Measurements from ENCODE around the gene MMRN2. TPM values are rescaled to one million over a fixed set of nuclear protein-coding genes. Genes with fewer than 3 reads are reported as not detected.
A peak's percentile ranks its signal among the peaks of the same experiment; 100 is the strongest.

Gene MMRN2
- polyA plus RNA-seq, 1 of the 3 experiments (the other 2 are of a cell fraction): 0.05 TPM

DNA sequence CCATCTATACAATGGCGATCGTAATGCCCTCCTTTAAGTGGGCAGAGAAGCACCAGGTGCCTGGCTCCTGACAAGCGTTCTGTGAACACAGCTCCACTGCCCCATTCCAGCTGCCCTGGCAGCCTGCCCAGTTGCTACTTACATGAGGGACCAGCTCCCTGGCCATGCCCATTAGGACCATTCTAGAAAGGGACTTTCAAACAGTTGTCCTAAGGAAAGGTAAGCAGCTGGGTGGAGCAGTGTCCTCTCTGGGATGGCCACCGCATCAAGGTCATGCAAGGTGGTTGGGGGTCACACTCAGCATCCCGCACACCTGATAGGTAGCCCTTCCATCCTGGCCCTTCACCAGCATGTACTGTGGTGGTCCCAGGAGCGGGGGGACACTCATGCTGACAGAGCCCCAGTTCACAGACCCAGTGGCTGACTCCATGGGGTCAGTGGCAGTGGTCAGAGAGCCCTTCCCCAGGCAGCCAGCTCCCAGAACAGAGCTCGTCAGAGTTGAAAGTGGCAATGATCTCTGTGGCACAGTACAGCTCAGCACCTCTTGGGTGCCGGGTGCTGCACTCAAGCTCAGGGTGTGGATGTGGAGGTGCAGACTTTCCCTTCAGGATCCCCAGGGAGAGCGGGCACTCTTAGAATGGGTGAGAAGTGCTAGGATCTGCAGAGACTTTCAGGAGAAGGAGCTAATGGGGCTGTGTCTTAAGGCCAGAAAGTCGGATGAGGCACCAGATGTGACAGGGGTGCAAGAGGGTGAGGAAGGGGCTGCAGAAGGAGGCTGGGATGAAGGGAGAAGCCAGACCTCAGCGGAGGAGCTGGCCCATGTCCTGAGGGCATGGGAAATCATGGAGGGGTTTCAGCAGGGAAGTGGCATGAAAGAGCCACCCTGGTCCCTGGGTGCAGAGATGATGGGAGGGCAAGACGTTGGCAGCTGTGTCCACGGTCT, 10.9 kb downstream of the MMRN2 start:
- POLR2A ChIA-PET: interaction anchor here (0.7 kb wide), 1 partner anchor 234 kb away, joined by 3 read pairs; no protein-coding TSS in a partner anchor

More for the DNA sequence above, 10.9 kb downstream of the MMRN2 start:
- H2AFZ ChIP-seq (ENCODE audit: low read depth): no peak overlapping the region
- no peaks in the 10 kb centered on the region for H3K9me3 ChIP-seq
- H4K20me1 ChIP-seq (ENCODE audit: insufficient read depth): no peaks in the 10 kb centered on the region
- 52% methylated on average over 9 of the region's 13 CpGs for WGBS (ENCODE audit: low lambda C conversion rate)
- peak; percentile 75 for DNase-seq
- no peak overlapping the region for H3K4me3 ChIP-seq (ENCODE audit: low read depth in 2 of 2, low read length in 1 of 2)
- no peaks in the 10 kb centered on the region for H3F3A ChIP-seq (replicated peaks; ENCODE audit: insufficient read depth)
- H3K27ac ChIP-seq (ENCODE audit: low read depth in 2 of 2, low read length in 1 of 2): no peak overlapping the region; a peak in 1 of 4 replicates
- no peak overlapping the region for H3K9ac ChIP-seq
- no peaks in the 10 kb centered on the region for H3K9me2 ChIP-seq
- no peaks in the 10 kb centered on the region for H3K27me3 ChIP-seq (ENCODE audit: insufficient read depth)
- TF ChIP-seq GABPA (IDR thresholded peaks at IDR 0.05; ENCODE audit: low read depth) (no peak), TCF12 (IDR thresholded peaks at IDR 0.05) (no peak), POLR2AphosphoS5 (IDR thresholded peaks at IDR 0.05; ENCODE audit: low read depth, low read length) (no peak), RFX5 (IDR thresholded peaks at IDR 0.05; ENCODE audit: low read length) (no peak), FOSL2 (IDR thresholded peaks at IDR 0.05; ENCODE audit: borderline replicate concordance, low read depth) (no peak), RXRA (IDR thresholded peaks at IDR 0.05; ENCODE audit: borderline replicate concordance, low read depth) (no peak), CHD2 (IDR thresholded peaks at IDR 0.05; ENCODE audit: low read length, partially characterized antibody) (no peak), EP300 (IDR thresholded peaks at IDR 0.05; ENCODE audit: borderline replicate concordance in 1 of 2, low read depth in 1 of 2, low read length in 1 of 2) (no peak), RCOR1 (IDR thresholded peaks at IDR 0.05; ENCODE audit: low read length) (no peak), ZBTB33 (IDR thresholded peaks at IDR 0.05; ENCODE audit: borderline replicate concordance, low read depth) (no peak), YY1 (IDR thresholded peaks at IDR 0.05; ENCODE audit: low read depth) (no peak), EZH2phosphoT487 (IDR thresholded peaks at IDR 0.05; ENCODE audit: borderline replicate concordance, low read depth) (no peak), TEAD4 (IDR thresholded peaks at IDR 0.05; ENCODE audit: borderline replicate concordance, insufficient read depth) (no peak), SMC3 (IDR thresholded peaks at IDR 0.05; ENCODE audit: low read depth, low read length) (no peak), FOXJ3 (CRISPR knock-in tag; IDR thresholded peaks at IDR 0.05) (no peak)
- TF ChIP-seq, protein P1, sequence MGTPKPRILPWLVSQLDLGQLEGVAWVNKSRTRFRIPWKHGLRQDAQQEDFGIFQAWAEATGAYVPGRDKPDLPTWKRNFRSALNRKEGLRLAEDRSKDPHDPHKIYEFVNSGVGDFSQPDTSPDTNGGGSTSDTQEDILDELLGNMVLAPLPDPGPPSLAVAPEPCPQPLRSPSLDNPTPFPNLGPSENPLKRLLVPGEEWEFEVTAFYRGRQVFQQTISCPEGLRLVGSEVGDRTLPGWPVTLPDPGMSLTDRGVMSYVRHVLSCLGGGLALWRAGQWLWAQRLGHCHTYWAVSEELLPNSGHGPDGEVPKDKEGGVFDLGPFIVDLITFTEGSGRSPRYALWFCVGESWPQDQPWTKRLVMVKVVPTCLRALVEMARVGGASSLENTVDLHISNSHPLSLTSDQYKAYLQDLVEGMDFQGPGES (IDR thresholded peaks at IDR 0.05; ENCODE audit: low read depth, low read length): no peak
- TF ChIP-seq, protein P2, sequence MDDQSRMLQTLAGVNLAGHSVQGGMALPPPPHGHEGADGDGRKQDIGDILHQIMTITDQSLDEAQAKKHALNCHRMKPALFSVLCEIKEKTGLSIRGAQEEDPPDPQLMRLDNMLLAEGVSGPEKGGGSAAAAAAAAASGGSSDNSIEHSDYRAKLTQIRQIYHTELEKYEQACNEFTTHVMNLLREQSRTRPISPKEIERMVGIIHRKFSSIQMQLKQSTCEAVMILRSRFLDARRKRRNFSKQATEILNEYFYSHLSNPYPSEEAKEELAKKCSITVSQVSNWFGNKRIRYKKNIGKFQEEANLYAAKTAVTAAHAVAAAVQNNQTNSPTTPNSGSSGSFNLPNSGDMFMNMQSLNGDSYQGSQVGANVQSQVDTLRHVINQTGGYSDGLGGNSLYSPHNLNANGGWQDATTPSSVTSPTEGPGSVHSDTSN (IDR thresholded peaks at IDR 0.05): no peak
- TF ChIP-seq, protein P3, sequence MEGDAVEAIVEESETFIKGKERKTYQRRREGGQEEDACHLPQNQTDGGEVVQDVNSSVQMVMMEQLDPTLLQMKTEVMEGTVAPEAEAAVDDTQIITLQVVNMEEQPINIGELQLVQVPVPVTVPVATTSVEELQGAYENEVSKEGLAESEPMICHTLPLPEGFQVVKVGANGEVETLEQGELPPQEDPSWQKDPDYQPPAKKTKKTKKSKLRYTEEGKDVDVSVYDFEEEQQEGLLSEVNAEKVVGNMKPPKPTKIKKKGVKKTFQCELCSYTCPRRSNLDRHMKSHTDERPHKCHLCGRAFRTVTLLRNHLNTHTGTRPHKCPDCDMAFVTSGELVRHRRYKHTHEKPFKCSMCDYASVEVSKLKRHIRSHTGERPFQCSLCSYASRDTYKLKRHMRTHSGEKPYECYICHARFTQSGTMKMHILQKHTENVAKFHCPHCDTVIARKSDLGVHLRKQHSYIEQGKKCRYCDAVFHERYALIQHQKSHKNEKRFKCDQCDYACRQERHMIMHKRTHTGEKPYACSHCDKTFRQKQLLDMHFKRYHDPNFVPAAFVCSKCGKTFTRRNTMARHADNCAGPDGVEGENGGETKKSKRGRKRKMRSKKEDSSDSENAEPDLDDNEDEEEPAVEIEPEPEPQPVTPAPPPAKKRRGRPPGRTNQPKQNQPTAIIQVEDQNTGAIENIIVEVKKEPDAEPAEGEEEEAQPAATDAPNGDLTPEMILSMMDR (IDR thresholded peaks at IDR 0.05): no peak
- no peaks in the 10 kb centered on the region for H3K79me2 ChIP-seq (ENCODE audit: insufficient read depth)
- H3K4me2 ChIP-seq: no peak overlapping the region
- CTCF ChIA-PET: interaction anchor here (0.7 to 1.9 kb wide), 7 partner anchors 8 to 260 kb away, joined by 3 to 9 read pairs (median 5); no protein-coding TSS in a partner anchor
- H3K4me1 ChIP-seq (ENCODE audit: control insufficient read depth in 1 of 2, insufficient read depth in 2 of 2, low read depth in 1 of 2, low read length in 1 of 2): peaks cover 0 to 18% of the 10 kb centered on the region in 2 experiments; a peak in 1 of 4 replicates
- no peaks in the 10 kb centered on the region for H3K36me3 ChIP-seq (replicated peaks in 1 of 2; ENCODE audit: control insufficient read depth in 1 of 2, insufficient read depth in 2 of 2, low read length in 1 of 2)
